K562 (cell line): Measurements from ENCODE around the gene SCAPER. TPM values are rescaled to one million over a fixed set of nuclear protein-coding genes. Genes with fewer than 3 reads are reported as not detected.

ENCODE experiments used
- ATAC-seq: fragments of 200-7000 bp; cut with Tn5 transposase; 3 replicates; pipeline ENCODE4 v1.9.1; 2020; ENCODE audit warnings: moderate library complexity
- BruUV-seq: library from RNA; stranded (reverse); fragments of 400-500 nt; replicated peaks from 2 replicates; lab custom pipeline; 2021; lab: Mats Ljungman, UMichigan
- CTCF ChIA-PET: fragments of 300-600 bp; formaldehyde crosslinking; extraction: SDS; loops from one replicate; lab custom pipeline; 2021; ENCODE audit warnings: low intra/inter-chr PET ratio; lab: Yijun Ruan, JAX
- POLR2A ChIA-PET: fragments of 300-600, 350-650 bp; sonication (Branson Sonifier 250); formaldehyde crosslinking; extraction: SDS; loops from one replicate; lab custom pipeline; 2021; ENCODE audit warnings: antibody characterized with exemption, inconsistent platforms; lab: Yijun Ruan, JAX
- DNase-seq, 4 experiments: peaks; one replicate each; pipeline versions ENCODE4 v3.0.0 to v3.0.0-alpha.2; 2011 to 2018; ENCODE audit warnings: low spot score in 3 of 4, mixed read lengths in 3 of 4; ENCODE audit errors: extremely low read depth in 1 of 4
- FAIRE-seq: peaks from 2 replicates; lab custom pipeline; 2011; peaks lifted over from hg19 to GRCh38; lab: Jason Lieb, UNC
- H2AFZ ChIP-seq: 2 replicates; pipeline ENCODE4 v1.6.0; 2011; ENCODE audit warnings: low read depth, low read length, control low read depth, inconsistent platforms
- H3K27ac ChIP-seq: fragments of 200-600 bp; 3 replicates; pipeline ENCODE4 v1.8.0; 2011; ENCODE audit warnings: low read depth, mild to moderate bottlenecking, control low read depth, inconsistent platforms, low read length, moderate library complexity, mixed read lengths; ENCODE audit errors: extremely low read depth
- H3K27me3 ChIP-seq, 2 experiments: fragments of 300-600 bp in 1 of 2; 2 replicates in 1 of 2; 3 replicates in 1 of 2; pipeline versions ENCODE4 v1.6.0 to v1.8.0; 2011; ENCODE audit warnings: inconsistent platforms in 2 of 2, low read length in 2 of 2, mild to moderate bottlenecking in 1 of 2, mixed read lengths in 1 of 2, moderate library complexity in 1 of 2; ENCODE audit not compliant: control insufficient read depth in 2 of 2, insufficient read depth in 2 of 2
- H3K36me3 ChIP-seq: fragments of 300-600 bp; 3 replicates; pipeline ENCODE4 v1.8.0; 2011; ENCODE audit warnings: mild to moderate bottlenecking, low read length, inconsistent platforms; ENCODE audit not compliant: control insufficient read depth, insufficient read depth
- H3K4me1 ChIP-seq, 2 experiments: fragments of 200-600 bp in 1 of 2; replicated peaks in 1 of 2; 2 replicates in 1 of 2; 3 replicates in 1 of 2; pipeline versions ENCODE4 v1.5.1 to v1.8.0; 2011; ENCODE audit warnings: inconsistent platforms in 2 of 2, low read length in 2 of 2, mild to moderate bottlenecking in 1 of 2, mixed read lengths in 1 of 2, moderate library complexity in 1 of 2; ENCODE audit not compliant: control insufficient read depth in 2 of 2, insufficient read depth in 2 of 2
- H3K4me2 ChIP-seq: 2 replicates; pipeline ENCODE4 v1.6.1; 2011; ENCODE audit warnings: low read length, control low read depth, inconsistent platforms, mixed read lengths; ENCODE audit not compliant: insufficient read depth
- H3K4me3 ChIP-seq: fragments of 200-600 bp; sonication (generic), shearing (Covaris generic); 2 replicates; pipeline ENCODE4 v1.5.1; 2016; ENCODE audit warnings: control low read depth, inconsistent platforms
- H3K79me2 ChIP-seq: fragments of 200-600 bp; 3 replicates; pipeline ENCODE4 v1.8.0; 2011; ENCODE audit warnings: low read length, inconsistent platforms; ENCODE audit not compliant: control insufficient read depth, insufficient read depth
- H3K9ac ChIP-seq, 2 experiments: 2 replicates each; pipeline versions ENCODE4 v1.6.0 to v1.6.1; 2011; ENCODE audit warnings: low read depth in 2 of 2, low read length in 2 of 2, control low read depth in 1 of 2, inconsistent platforms in 1 of 2, mild to moderate bottlenecking in 1 of 2, mixed read lengths in 1 of 2; ENCODE audit not compliant: insufficient read depth in 1 of 2
- H3K9me1 ChIP-seq: one replicate; pipeline ENCODE4 v1.6.0; 2011; ENCODE audit warnings: inconsistent platforms, mild to moderate bottlenecking, low read length, moderate library complexity; ENCODE audit not compliant: control insufficient read depth, insufficient read depth
- H3K9me3 ChIP-seq: replicated peaks from 2 replicates; pipeline ENCODE4 v1.5.1; 2011; ENCODE audit warnings: low read depth, low read length, inconsistent platforms; ENCODE audit not compliant: control insufficient read depth, insufficient read depth
- H4K20me1 ChIP-seq: replicated peaks from 2 replicates; pipeline ENCODE4 v1.6.1; 2011; ENCODE audit warnings: low read length, inconsistent platforms, mixed read lengths; ENCODE audit not compliant: control insufficient read depth, insufficient read depth
- E2F1 ChIP-seq: sonication (generic); formaldehyde crosslinking; IDR thresholded peaks from 2 replicates; pipeline ENCODE4 v1.8.1; 2023; ENCODE audit warnings: mild to moderate bottlenecking, missing genetic modification reagents, moderate library complexity
- GMEB1 ChIP-seq: fragments of 250-450 bp; sonication (Bioruptor Pico); IDR thresholded peaks from 2 replicates; pipeline ENCODE4 v1.4.0; 2020; ENCODE audit warnings: mild to moderate bottlenecking
- HIVEP1 ChIP-seq: fragments of 250-450 bp; sonication (Bioruptor Pico); IDR thresholded peaks from 2 replicates; pipeline ENCODE4 v1.4.0; 2020; ENCODE audit warnings: mild to moderate bottlenecking
- JUN ChIP-seq, 2 experiments: sonication (generic) in 1 of 2; formaldehyde crosslinking in 1 of 2; IDR thresholded peaks; 2 replicates each; pipeline versions ENCODE4 v1.6.1 to v1.8.0; 2012 to 2022; ENCODE audit warnings: borderline replicate concordance in 2 of 2, mild to moderate bottlenecking in 2 of 2, improper control_type of control experiment in 1 of 2, low read depth in 1 of 2, low read length in 1 of 2, missing genetic modification reagents in 1 of 2
- MAZ ChIP-seq, 2 experiments: fragments of 450-650 bp in 1 of 2; sonication (generic) in 1 of 2; formaldehyde crosslinking; IDR thresholded peaks in 1 of 2; conservative IDR thresholded peaks in 1 of 2; 2 replicates each; pipeline versions ENCODE4 v1.4.0 to v1.5.0; 2020; ENCODE audit warnings: mild to moderate bottlenecking in 1 of 2, missing genetic modification reagents in 1 of 2
- NFRKB ChIP-seq: fragments of 450-650 bp; IDR thresholded peaks from 2 replicates; pipeline ENCODE4 v1.6.1; 2016; ENCODE audit warnings: low read depth
- SMAD2 ChIP-seq: fragments of 150-350 bp; IDR thresholded peaks from 2 replicates; pipeline ENCODE4 v1.6.1; 2014; ENCODE audit warnings: low read depth, mild to moderate bottlenecking, low read length
- SRSF9 ChIP-seq: fragments of 200-400 bp; formaldehyde crosslinking; IDR thresholded peaks from 2 replicates; pipeline ENCODE4 v1.6.1; 2017; ENCODE audit warnings: low read depth, low read length, borderline replicate concordance
- STAT5A ChIP-seq: IDR thresholded peaks from 2 replicates; pipeline ENCODE4 v1.6.1; 2012; ENCODE audit warnings: low read length, inconsistent platforms, borderline replicate concordance
- ZFPM2 ChIP-seq: fragments of 250-450 bp; sonication (Bioruptor Pico); IDR thresholded peaks from 2 replicates; pipeline ENCODE4 v1.5.1; 2022; ENCODE audit warnings: mild to moderate bottlenecking
- ZNF232 ChIP-seq: sonication (generic); formaldehyde crosslinking; IDR thresholded peaks from 2 replicates; pipeline ENCODE4 v1.8.0; 2022; ENCODE audit warnings: mild to moderate bottlenecking, missing genetic modification reagents
- ZNF316 ChIP-seq: fragments of 450-650 bp; IDR thresholded peaks from 2 replicates; pipeline ENCODE4 v1.6.1; 2016
- WGBS: fragments of 100-300 bp; shearing (Covaris generic); methylation state at CpG from one replicate; pipeline ENCODE4 v1.1.6; 2016; ENCODE audit warnings: low coverage, mixed read lengths; ENCODE audit not compliant: insufficient coverage; ENCODE audit errors: missing lambda C conversion rate; 5-methylcytosine and 5-hydroxymethylcytosine counted together
- in situ Hi-C: fragments of 300-500 bp; cut with MboI; formaldehyde crosslinking; loops from 4 replicates; pipeline ENCODE4 v1.15.0; 2018; ENCODE audit warnings: inconsistent platforms, mixed read lengths
- intact Hi-C: fragments of 100-400 bp; cut with micrococcal nuclease; formaldehyde crosslinking; loops from 2 replicates; pipeline ENCODE4 v1.14.2; 2022
- polyA plus RNA-seq, 8 experiments: library from polyadenylated mRNA; depleted of rRNA in 4 of 8; stranded (reverse) in 5 of 8; unstranded in 3 of 8; fragments of >200 nt; fragmentation: Nextera tagmentation in 2 of 8; fragmentation: Illumina TruSeq in 1 of 8; extraction: Ambion mirVana in 2 of 8; extraction: Trizol in 1 of 8; gene quantifications; 2 replicates each; pipeline versions ENCODE4 v1.2.1 to v1.2.3, GENCODE V29; 2011 to 2014; ENCODE audit warnings: inconsistent platforms in 1 of 8, missing spikeins in 1 of 8
- total RNA-seq, 7 experiments: library from RNA; depleted of rRNA in 6 of 7; stranded (reverse); fragments of >200 nt in 6 of 7; fragmentation: Illumina TruSeq in 2 of 7; extraction: Trizol in 2 of 7; gene quantifications; 2 replicates each; pipeline versions ENCODE4 v1.2.1 to v1.2.3, GENCODE V29; 2011 to 2021; ENCODE audit warnings: low replicate concordance in 1 of 7

SCAPER gene
- total and polyA plus RNA-seq, 9 of the 15 experiments (the other 6 are each of a cell fraction or from before 2014, with no cell fraction given) = 1.3 to 5.7 (median 3.2) TPM

- 24% methylated on average over 1 of the region's 1 CpG for WGBS
- no peak overlapping the region for H3K27ac ChIP-seq
- TF ChIP-seq ZFPM2 (CRISPR knock-in tag) (no peak), ZNF316 (peak; percentile 56), STAT5A (no peak)
- ATAC-seq = no peak
- no peak for DNase-seq
- CTCF ChIA-PET = no interaction called here
- no peaks in the 10 kb centered on the region for H3K4me1 ChIP-seq
- H4K20me1 ChIP-seq = no peaks in the 10 kb centered on the region
- H3K9me1 ChIP-seq = no peaks in the 10 kb centered on the region
- no TSS peak for BruUV-seq
- H3K9me3 ChIP-seq = no peaks in the 10 kb centered on the region
- no peak overlapping the region for H3K4me2 ChIP-seq
- H3K4me3 ChIP-seq = no peak overlapping the region
- intact Hi-C loops = no loop called here
- no peaks in the 10 kb centered on the region for H3K27me3 ChIP-seq
- FAIRE-seq = no peak
- in situ Hi-C loops = no loop called here
- no peak overlapping the region for H2AFZ ChIP-seq
- H3K79me2 ChIP-seq = no peaks in the 10 kb centered on the region
- H3K9ac ChIP-seq = no peak overlapping the region
- POLR2A ChIA-PET = no interaction called here
- no peaks in the 10 kb centered on the region for H3K36me3 ChIP-seq
These were observed 131.9 kb downstream of the SCAPER start for GRCh38 chr15:76773234-76773633.

- POLR2A ChIA-PET = no interaction called here
- Histone ChIP-seq H2AFZ (no peak overlapping the region), H4K20me1 (no peaks in the 10 kb centered on the region), H3K9me3 (no peaks in the 10 kb centered on the region), H3K27ac (no peak overlapping the region), H3K27me3 (no peaks in the 10 kb centered on the region), H3K36me3 (no peaks in the 10 kb centered on the region), H3K9ac (no peak overlapping the region), H3K79me2 (no peaks in the 10 kb centered on the region), H3K4me3 (no peak overlapping the region), H3K4me2 (no peak overlapping the region), H3K4me1 (no peaks in the 10 kb centered on the region), H3K9me1 (no peaks in the 10 kb centered on the region)
- BruUV-seq = no TSS peak
- intact Hi-C loops = no loop called here
- in situ Hi-C loops = no loop called here
- WGBS = 39% methylated on average over 1 of the region's 1 CpG
- DNase-seq = no peak
- CTCF ChIA-PET = no interaction called here
- FAIRE-seq = no peak
- no peak for ATAC-seq
- TF ChIP-seq MAZ (CRISPR knock-in tag; conservative IDR thresholded peaks at IDR 0.05 in 1 of 2, IDR thresholded peaks at IDR 0.05 in 1 of 2) = no peak
- no peak for TF ChIP-seq HIVEP1 (CRISPR knock-in tag)
- TF ChIP-seq NFRKB = no peak
- TF ChIP-seq E2F1 = no peak
- no peak for TF ChIP-seq JUN (IDR thresholded peaks at IDR 0.05; ENCODE audit: borderline replicate concordance, low read depth, low read length)
- no peak for TF ChIP-seq JUN (CRISPR knock-in tag; IDR thresholded peaks at IDR 0.05; ENCODE audit: borderline replicate concordance)
- TF ChIP-seq SMAD2 = no peak
- no peak for TF ChIP-seq GMEB1 (CRISPR knock-in tag)
- TF ChIP-seq ZNF232 = no peak
- TF ChIP-seq SRSF9 = no peak
These were observed 132.4 kb downstream of the SCAPER start for GRCh38 chr15:76772776-76773175.
